Omental fat pad (tissue), 4 donors: ENCODE measurements around the gene LIMD2. TPM values are rescaled to one million over a fixed set of nuclear protein-coding genes. Genes with fewer than 3 reads are reported as not detected.
A peak's percentile ranks its signal among the peaks of the same experiment; 100 is the strongest.

Experiments
- ATAC-seq: fragments of 150-250 bp; one replicate; pipeline ENCODE4 v1.9.1; 2016; ENCODE audit warnings: mild to moderate bottlenecking, moderate library complexity; ENCODE audit not compliant: low FRiP score
- DNase-seq: peaks from one replicate; pipeline ENCODE4 v3.0.0-alpha.2; 2019; ENCODE audit warnings: low spot score
- CTCF ChIP-seq, 3 donors: fragments of 450-650 bp; IDR thresholded peaks; one replicate each; pipeline ENCODE4 v1.5.1; 2016 to 2017; ENCODE audit warnings: antibody characterized with exemption in 3 of 3, mild to moderate bottlenecking in 3 of 3, moderate library complexity in 2 of 3
- total RNA-seq, 4 donors: library from RNA; depleted of rRNA; stranded (reverse); fragments of >200 nt; gene quantifications; one replicate each; pipeline ENCODE4 v1.1.0, GENCODE V29; 2016

LIMD2 gene
- total RNA-seq, 4 donors from 2014 or later = 4.4 to 44.9 (median 16.5) TPM

GRCh38 chr17:63686138-63686685 lies 13.7 kb downstream of the LIMD2 start:
- DNase-seq (no peak), ATAC-seq (peak; percentile 16)
- no peak for TF ChIP-seq CTCF (IDR thresholded peaks at IDR 0.05)

GRCh38 chr17:63685578-63685977 lies 14.3 kb downstream of the LIMD2 start:
- no peak for TF ChIP-seq CTCF (IDR thresholded peaks at IDR 0.05)
- no peak for DNase-seq
- ATAC-seq = no peak

GRCh38 chr17:63685041-63685440 lies 14.9 kb downstream of the LIMD2 start:
- DNase-seq (no peak), ATAC-seq (peak; percentile 63)
- TF ChIP-seq CTCF (IDR thresholded peaks at IDR 0.05) = no peak

GRCh38 chr17:63682981-63683380 lies 16.9 kb downstream of the LIMD2 start:
- TF ChIP-seq CTCF (IDR thresholded peaks at IDR 0.05) = no peak

GRCh38 chr17:63682441-63682840 lies 17.5 kb downstream of the LIMD2 start:
- TF ChIP-seq CTCF (IDR thresholded peaks at IDR 0.05) = no peak
- no peak for DNase-seq
- ATAC-seq = no peak

More at GRCh38 chr17:63682981-63683380, 16.9 kb downstream of the LIMD2 start:
- no peak for ATAC-seq
- DNase-seq = no peak

- no peak for DNase-seq
Observed at GRCh38 chr17:63681530-63681929, 18.4 kb downstream of the LIMD2 start.

More at GRCh38 chr17:63681530-63681929, 18.4 kb downstream of the LIMD2 start:
- no peak for ATAC-seq
- no peak for TF ChIP-seq CTCF (IDR thresholded peaks at IDR 0.05)
